ENCODE measurements around the gene ZBTB49.

DNA sequence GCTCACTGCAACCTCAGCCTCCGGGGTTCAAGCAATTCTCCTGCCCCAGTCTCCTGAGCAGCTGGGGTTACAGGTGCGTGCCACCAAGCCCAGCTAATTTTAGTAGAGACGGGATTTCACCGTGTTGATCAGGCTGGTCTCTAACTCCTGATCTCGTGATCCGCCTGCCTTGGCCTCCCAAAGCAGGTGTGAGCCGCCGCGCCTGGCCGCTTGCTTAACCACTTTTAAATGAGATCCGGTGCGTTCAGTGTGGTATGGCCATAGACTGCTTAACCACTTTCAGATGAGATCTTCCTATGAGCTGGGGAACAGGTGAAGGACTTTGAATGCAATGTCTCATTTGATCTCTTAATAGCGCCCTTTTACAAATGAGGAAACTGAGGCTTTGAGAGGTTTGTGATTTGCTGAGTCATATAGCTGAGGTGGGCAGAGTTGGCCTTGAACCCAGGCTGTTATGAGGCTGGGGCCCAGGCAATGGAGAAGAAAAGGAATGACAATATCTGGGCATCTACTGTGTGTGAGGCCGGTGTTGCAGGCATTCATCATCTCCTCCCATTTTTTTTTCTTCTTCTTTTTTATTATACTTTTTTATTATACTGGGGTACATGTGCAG is 55.0 kb downstream of the ZBTB49 start:
- TF ChIP-seq CTCF (IDR thresholded peaks at IDR 0.05; ENCODE audit: low read length) (no peak), EZH2 (IDR thresholded peaks at IDR 0.05; ENCODE audit: borderline replicate concordance, low read length) (no peak)
